ENCODE results near the gene SLC1A3. TPM values are rescaled to one million over a fixed set of nuclear protein-coding genes. Genes with fewer than 3 reads are reported as not detected.
A peak's percentile ranks its signal among the peaks of the same experiment; 100 is the strongest.

The SLC1A3 gene
- total and polyA plus RNA-seq, 10 of the 15 experiments (the other 5 are each of a cell fraction or from before 2014, with no cell fraction given): 0.23 to 4.4 (median 3.3) TPM

- ChIA-PET CTCF (interaction anchor here (1.0 to 1.7 kb wide), 3 partner anchors 50 to 257 kb away, joined by 3 to 4 read pairs (median 3); no protein-coding TSS in a partner anchor), RAD21 (ENCODE audit: unreplicated experiment) (no interaction called here), SMC1A (ENCODE audit: uncharacterized antibody, unreplicated experiment) (interaction anchor here (1.5 kb wide), 1 partner anchor 11 kb away, joined by 4 read pairs; no protein-coding TSS in a partner anchor), POLR2A (no interaction called here)
- no peak overlapping the region for H2AFZ ChIP-seq (ENCODE audit: control insufficient read depth, low read depth, low read length)
- no peaks in the 10 kb centered on the region; a peak in 1 of 4 replicates for H3K27me3 ChIP-seq (replicated peaks in 1 of 2; ENCODE audit: control insufficient read depth in 2 of 2, insufficient read depth in 2 of 2, low read length in 1 of 2)
- no peaks in the 10 kb centered on the region for H3K79me2 ChIP-seq (ENCODE audit: control insufficient read depth, insufficient read depth, low read length)
- intact Hi-C loops (cut with micrococcal nuclease; ENCODE audit: unreplicated experiment) (no loop called here), in situ Hi-C loops (cut with MboI) (no loop called here)
- H3K4me1 ChIP-seq (ENCODE audit: control insufficient read depth, insufficient read depth, low read length): no peaks in the 10 kb centered on the region
- no peak overlapping the region for H3K9ac ChIP-seq (ENCODE audit: control insufficient read depth, insufficient read depth, low read length)
- no peak overlapping the region for H3K4me3 ChIP-seq
- no peak overlapping the region for H3K4me2 ChIP-seq (ENCODE audit: control insufficient read depth, insufficient read depth)
- FAIRE-seq (peak; percentile 7), ATAC-seq (no peak), DNase-seq (ENCODE audit: low read depth, low spot score) (no peak)
- no peaks in the 10 kb centered on the region for H4K20me1 ChIP-seq (ENCODE audit: control insufficient read depth, insufficient read depth)
- no peak for TF ChIP-seq MAX (IDR thresholded peaks at IDR 0.05; ENCODE audit: low read depth, low read length)
- TF ChIP-seq ZBED1 (IDR thresholded peaks at IDR 0.05; ENCODE audit: borderline replicate concordance): no peak
- TF ChIP-seq, protein P1, sequence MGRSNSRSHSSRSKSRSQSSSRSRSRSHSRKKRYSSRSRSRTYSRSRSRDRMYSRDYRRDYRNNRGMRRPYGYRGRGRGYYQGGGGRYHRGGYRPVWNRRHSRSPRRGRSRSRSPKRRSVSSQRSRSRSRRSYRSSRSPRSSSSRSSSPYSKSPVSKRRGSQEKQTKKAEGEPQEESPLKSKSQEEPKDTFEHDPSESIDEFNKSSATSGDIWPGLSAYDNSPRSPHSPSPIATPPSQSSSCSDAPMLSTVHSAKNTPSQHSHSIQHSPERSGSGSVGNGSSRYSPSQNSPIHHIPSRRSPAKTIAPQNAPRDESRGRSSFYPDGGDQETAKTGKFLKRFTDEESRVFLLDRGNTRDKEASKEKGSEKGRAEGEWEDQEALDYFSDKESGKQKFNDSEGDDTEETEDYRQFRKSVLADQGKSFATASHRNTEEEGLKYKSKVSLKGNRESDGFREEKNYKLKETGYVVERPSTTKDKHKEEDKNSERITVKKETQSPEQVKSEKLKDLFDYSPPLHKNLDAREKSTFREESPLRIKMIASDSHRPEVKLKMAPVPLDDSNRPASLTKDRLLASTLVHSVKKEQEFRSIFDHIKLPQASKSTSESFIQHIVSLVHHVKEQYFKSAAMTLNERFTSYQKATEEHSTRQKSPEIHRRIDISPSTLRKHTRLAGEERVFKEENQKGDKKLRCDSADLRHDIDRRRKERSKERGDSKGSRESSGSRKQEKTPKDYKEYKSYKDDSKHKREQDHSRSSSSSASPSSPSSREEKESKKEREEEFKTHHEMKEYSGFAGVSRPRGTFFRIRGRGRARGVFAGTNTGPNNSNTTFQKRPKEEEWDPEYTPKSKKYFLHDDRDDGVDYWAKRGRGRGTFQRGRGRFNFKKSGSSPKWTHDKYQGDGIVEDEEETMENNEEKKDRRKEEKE (IDR thresholded peaks at IDR 0.05): no peak
- TF ChIP-seq MEF2A (IDR thresholded peaks at IDR 0.05; ENCODE audit: insufficient read depth, low read depth, low read length): no peak
- TF ChIP-seq CEBPB (IDR thresholded peaks at IDR 0.05; ENCODE audit: borderline replicate concordance in 1 of 2, low read depth in 2 of 2, low read length in 2 of 2): no peak
- TF ChIP-seq WRNIP1 (IDR thresholded peaks at IDR 0.05; ENCODE audit: borderline replicate concordance, low read depth, low read length): no peak
- no peak for TF ChIP-seq IRF5 (IDR thresholded peaks at IDR 0.05; ENCODE audit: borderline replicate concordance)
- no peak for TF ChIP-seq ZNF217 (IDR thresholded peaks at IDR 0.05)
- TF ChIP-seq ZNF207 (IDR thresholded peaks at IDR 0.05; ENCODE audit: borderline replicate concordance): no peak
- TF ChIP-seq TAF1 (IDR thresholded peaks at IDR 0.05; ENCODE audit: borderline replicate concordance, low read depth, low read length): no peak
- TF ChIP-seq PML (IDR thresholded peaks at IDR 0.05; ENCODE audit: low read length): no peak
- TF ChIP-seq E2F8 (IDR thresholded peaks at IDR 0.05; ENCODE audit: low read depth, partially characterized antibody): no peak
- 78% methylated on average over 3 of the region's 3 CpGs for WGBS (ENCODE audit: insufficient coverage, insufficient replicate concordance, low lambda C conversion rate, missing lambda C conversion rate)
- no peaks in the 10 kb centered on the region for H3K36me3 ChIP-seq (ENCODE audit: control insufficient read depth in 2 of 2, insufficient read depth in 2 of 2, low read length in 1 of 2)
- H3K9me3 ChIP-seq (replicated peaks; ENCODE audit: control insufficient read depth, insufficient read depth, low read length): no peaks in the 10 kb centered on the region
- no TSS peak for BruUV-seq (replicated peaks)
- no peak overlapping the region for H3K27ac ChIP-seq (ENCODE audit: control insufficient read depth, insufficient read depth)
Observed at GRCh38 chr5:36646100-36646499, 39.7 kb downstream of the SLC1A3 start.
